GM19025 (cell line): ENCODE measurements around the gene CLDN22.
"Not testable (repeated sequence)": the region's sequence is repeated elsewhere in the genome, so short reads cannot be mapped to it uniquely, and the experiment has no call there.

Experiments used
- ATAC-seq: cut with Tn5 transposase; IDR thresholded peaks from one replicate; pipeline ENCODE4 v1.9.1; 2021; ENCODE audit warnings: mild to moderate bottlenecking, low read depth, moderate library complexity; ENCODE audit not compliant: unreplicated experiment

Gene CLDN22

GRCh38 chr4:183347566-183347965 lies 27.5 kb upstream of the CLDN22 start:
- ATAC-seq = no peak

- no peak for ATAC-seq
These were observed 27.1 kb upstream of the CLDN22 start for GRCh38 chr4:183347146-183347545.

- no peak for ATAC-seq
These were observed 25.2 kb upstream of the CLDN22 start for GRCh38 chr4:183345261-183345660.

- ATAC-seq = no peak
These were observed 24.6 kb upstream of the CLDN22 start for GRCh38 chr4:183344523-183345255.

- ATAC-seq = no peak
These were observed 23.7 kb upstream of the CLDN22 start for GRCh38 chr4:183343730-183344129.

GRCh38 chr4:183342541-183343533 lies 22.8 kb upstream of the CLDN22 start:
- ATAC-seq = no peak

GRCh38 chr4:183337833-183338232 lies 17.8 kb upstream of the CLDN22 start:
- no peak for ATAC-seq

- ATAC-seq = no peak
These were observed 17.3 kb upstream of the CLDN22 start for GRCh38 chr4:183337349-183337748.

- no peak for ATAC-seq
These were observed 15.4 kb upstream of the CLDN22 start for GRCh38 chr4:183335369-183335940.

- ATAC-seq = no peak
These were observed 13.9 kb upstream of the CLDN22 start for GRCh38 chr4:183333983-183334382.

- ATAC-seq = no peak
These were observed 13.1 kb upstream of the CLDN22 start for GRCh38 chr4:183333202-183333601.

- ATAC-seq = no peak
These were observed 12.4 kb upstream of the CLDN22 start for GRCh38 chr4:183332447-183332846.

GRCh38 chr4:183330841-183331240 lies 10.8 kb upstream of the CLDN22 start:
- ATAC-seq = no peak

GRCh38 chr4:183329954-183330742 lies 10.1 kb upstream of the CLDN22 start:
- no peak for ATAC-seq

GRCh38 chr4:183329244-183329643 lies 9.2 kb upstream of the CLDN22 start:
- ATAC-seq = no peak

- no peak for ATAC-seq
These were observed 8.8 kb upstream of the CLDN22 start for GRCh38 chr4:183328832-183329231.

- no peak for ATAC-seq
These were observed 7.8 kb upstream of the CLDN22 start for GRCh38 chr4:183327827-183328226.

GRCh38 chr4:183326853-183327252 lies 6.8 kb upstream of the CLDN22 start:
- no peak for ATAC-seq

GRCh38 chr4:183326387-183326786 lies 6.3 kb upstream of the CLDN22 start:
- not testable (repeated sequence) for ATAC-seq

- no peak for ATAC-seq
These were observed 4.5 kb upstream of the CLDN22 start for GRCh38 chr4:183324619-183325018.
